ENCODE data around the gene ZNF474. TPM values are rescaled to one million over a fixed set of nuclear protein-coding genes. Genes with fewer than 3 reads are reported as not detected.

Gene ZNF474
- total RNA-seq, 1 donor from 2014 or later = 0.23 TPM

- DNase-seq (ENCODE audit: extremely low read depth, low read depth, low spot score) = no peak
Observed at GRCh38 chr5:122179701-122180100, 50.4 kb downstream of the ZNF474 start.

DNA sequence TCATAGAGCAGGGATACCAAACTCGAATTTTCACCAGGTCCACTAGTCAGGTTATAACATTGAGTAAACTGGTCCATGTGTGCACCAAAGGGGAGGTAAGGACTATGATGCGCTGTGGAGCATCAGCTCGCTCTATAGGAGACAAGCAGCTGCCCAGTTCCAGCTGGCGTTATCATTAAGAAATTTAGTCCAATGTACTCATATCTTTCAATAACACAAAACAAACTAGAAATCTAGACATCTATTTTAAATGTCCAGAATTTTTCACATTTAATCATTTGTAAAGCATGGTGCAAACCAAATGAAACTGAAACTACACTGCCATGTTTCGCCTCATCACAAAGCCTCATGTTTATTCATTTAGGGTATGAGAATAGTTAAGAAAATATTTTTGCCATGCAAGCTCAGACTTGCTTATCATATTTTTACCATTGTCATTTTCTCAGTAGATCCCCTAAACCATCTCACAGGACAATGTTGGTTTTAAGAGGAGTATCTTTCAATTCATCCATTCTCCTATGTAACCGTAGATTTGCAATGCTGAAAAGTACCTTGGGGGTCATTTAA, 50.9 kb downstream of the ZNF474 start:
- DNase-seq (ENCODE audit: extremely low read depth, low read depth, low spot score) = no peak

DNA sequence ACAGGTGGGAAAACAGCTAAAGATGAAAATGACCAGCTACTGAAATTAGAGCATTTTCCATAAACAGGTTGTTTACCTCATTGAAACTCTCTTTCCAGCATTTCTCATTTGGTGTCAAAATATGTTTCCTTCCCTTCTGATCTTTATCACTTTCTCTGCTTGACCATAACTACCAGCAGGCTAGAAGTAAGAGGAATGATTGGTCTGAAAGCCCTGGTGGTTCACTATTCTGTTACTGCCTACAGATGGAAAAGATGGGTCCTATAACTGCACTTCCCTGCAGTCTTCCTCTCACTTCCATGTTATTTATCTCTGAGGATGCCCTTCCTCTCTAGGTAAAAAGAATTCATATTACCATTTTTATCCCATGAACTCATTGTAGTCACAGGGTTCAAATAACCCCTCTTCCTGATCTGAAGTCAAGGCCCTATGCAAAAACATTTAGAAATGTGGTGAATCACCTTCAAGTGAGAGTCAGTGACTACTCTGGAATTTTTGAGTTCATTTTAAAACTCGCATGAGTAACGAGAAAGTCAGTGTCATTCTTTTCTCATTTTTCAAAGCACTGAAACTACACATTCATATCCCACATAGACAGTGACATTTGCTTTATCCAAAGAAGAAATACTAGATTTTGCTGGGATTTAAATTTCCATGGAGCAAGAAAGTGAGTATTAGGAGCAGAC, 51.7 kb downstream of the ZNF474 start:
- no peak for DNase-seq (ENCODE audit: extremely low read depth, low read depth, low spot score)

GRCh38 chr5:122181863-122182262, 52.5 kb downstream of the ZNF474 start:
- DNase-seq (ENCODE audit: extremely low read depth, low read depth, low spot score) = no peak

DNA sequence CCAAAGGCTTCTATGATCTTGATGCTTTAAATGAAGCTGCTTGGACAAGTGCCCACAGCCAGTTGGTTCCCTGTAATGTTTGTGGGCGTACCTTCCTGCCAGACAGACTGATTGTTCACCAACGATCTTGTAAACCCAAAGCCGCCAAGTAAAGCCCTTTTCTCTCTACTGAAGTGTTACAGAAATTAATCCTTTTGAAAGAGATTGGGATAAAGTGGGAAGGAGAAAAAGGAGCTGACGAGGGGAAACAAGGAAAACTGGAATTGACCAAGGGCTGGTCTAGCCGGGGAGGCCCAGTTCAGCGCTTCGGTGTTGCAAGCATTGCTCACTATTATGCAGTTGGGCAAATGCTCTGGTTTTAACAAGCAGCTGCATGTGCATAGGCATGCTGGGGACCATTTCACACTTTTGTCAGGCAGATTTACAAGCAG, 53.2 kb downstream of the ZNF474 start:
- DNase-seq (ENCODE audit: extremely low read depth, low read depth, low spot score) = no peak

GRCh38 chr5:122183098-122183787, 53.9 kb downstream of the ZNF474 start:
- no peak for DNase-seq (ENCODE audit: extremely low read depth, low read depth, low spot score)

- DNase-seq (ENCODE audit: extremely low read depth, low read depth, low spot score) = no peak
Observed at GRCh38 chr5:122183788-122184170, 54.4 kb downstream of the ZNF474 start.

DNA sequence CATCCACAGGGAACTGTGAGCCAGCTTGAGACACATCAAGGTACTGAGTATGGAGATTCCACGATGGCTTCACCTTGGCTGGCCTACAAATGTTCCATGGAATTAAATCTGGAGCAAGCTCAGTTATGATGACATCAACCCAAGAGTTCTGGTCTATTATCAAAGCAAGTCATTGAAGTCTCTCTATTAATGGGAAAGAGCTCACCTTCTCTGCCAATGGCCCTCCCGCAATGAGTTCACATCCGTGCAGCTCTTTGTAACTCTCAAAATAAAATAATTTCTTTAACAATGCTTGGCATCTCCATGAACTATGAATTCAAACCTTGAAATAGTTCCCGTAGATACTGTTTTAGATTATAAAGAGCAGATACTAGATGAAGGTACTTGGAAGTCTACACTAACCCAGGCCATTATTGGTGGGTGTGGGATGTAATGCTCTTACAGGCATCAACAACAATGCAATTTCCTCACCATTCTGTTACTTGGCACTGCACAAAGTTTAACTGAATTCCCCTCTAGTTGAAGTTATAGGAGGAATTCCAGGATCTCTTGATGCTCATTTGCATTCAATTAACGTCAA, 55.4 kb downstream of the ZNF474 start:
- DNase-seq (ENCODE audit: extremely low read depth, low read depth, low spot score) = no peak

DNA sequence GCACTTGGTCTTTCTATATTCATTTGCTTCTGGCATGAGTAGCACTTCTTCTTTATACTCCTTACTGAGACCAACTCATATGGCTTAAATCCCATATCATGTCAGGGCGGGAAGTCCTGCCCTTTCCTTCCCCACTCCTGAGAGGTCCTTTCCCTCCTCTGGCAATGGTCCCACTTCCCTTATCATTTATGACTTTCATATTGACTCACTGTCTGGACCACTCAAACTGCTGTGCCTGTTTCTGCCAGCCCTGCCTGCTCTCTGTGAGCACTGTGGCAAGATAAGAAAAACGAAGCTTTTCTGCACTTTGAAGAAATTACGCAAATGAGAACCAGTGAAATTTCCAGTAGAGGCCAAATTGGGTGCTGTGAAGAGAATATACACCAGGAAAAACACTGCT, 58.1 kb downstream of the ZNF474 start:
- DNase-seq (ENCODE audit: extremely low read depth, low read depth, low spot score) = no peak

GRCh38 chr5:122190156-122190555, 60.8 kb downstream of the ZNF474 start:
- DNase-seq (ENCODE audit: extremely low read depth, low read depth, low spot score) = no peak

- DNase-seq (ENCODE audit: extremely low read depth, low read depth, low spot score) = no peak
Observed at GRCh38 chr5:122192497-122193496, 63.5 kb downstream of the ZNF474 start.

GRCh38 chr5:122195802-122196394, 66.6 kb downstream of the ZNF474 start:
- DNase-seq (ENCODE audit: extremely low read depth, low read depth, low spot score) = no peak

DNA sequence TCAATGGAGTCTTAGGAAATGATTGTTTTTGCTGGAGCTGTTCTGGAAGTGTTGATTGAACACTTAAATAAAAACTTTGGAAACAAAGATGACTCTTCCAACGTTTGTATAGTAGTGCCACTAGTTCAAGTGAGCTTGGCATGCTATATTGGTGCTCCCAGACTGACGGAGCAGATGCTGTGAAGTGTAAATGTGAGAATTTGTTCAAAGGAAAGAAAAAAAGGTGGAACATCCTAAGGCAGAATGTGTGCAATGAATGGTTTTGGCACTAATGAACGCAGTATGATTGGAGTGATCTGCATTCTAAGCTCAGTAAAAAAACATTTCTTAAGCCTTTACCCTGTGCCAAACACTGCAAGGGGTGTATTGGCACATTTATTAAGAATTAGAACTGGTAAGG, 69.8 kb downstream of the ZNF474 start:
- no peak for DNase-seq (ENCODE audit: extremely low read depth, low read depth, low spot score)

GRCh38 chr5:122200450-122200849, 71.1 kb downstream of the ZNF474 start:
- no peak for DNase-seq (ENCODE audit: extremely low read depth, low read depth, low spot score)

DNA sequence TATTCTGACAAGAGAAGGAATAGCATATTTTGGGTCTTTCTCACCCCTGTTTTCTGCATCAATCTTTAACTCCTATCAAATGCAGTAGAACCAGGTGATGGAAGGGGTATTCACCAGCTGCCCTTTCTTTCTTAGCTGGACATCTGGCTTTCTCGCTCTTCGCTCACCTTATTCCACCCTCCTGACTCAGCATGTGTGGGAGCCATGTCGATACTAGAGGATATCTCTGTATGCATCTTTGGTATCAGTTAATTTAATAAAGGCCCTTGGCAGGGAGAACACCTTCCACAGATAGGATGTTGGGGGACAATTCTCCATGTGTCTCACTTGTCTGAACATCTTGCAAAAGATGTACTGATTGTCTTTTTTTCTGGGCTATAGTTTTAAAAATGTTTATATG, 71.5 kb downstream of the ZNF474 start:
- DNase-seq (ENCODE audit: extremely low read depth, low read depth, low spot score) = no peak

DNA sequence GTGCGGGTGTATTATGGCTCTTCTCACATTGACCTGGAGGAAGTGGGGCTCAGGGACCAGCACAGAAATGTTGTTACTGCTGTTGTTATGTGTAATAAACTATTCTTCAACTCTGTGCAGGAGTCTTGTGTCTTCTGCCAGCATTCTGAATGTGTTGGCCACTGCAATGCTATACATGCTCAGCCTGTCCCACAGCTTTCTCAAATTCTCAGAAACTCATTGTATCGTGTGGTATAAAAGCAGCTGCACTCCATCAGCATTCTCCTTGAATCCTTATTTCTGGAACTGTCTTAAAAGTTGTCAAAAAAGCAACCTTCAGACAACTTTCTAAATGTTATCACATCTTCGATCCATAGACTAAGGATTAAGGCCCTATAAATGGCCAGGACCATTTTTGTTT, 72.0 kb downstream of the ZNF474 start:
- DNase-seq (ENCODE audit: extremely low read depth, low read depth, low spot score) = no peak

DNA sequence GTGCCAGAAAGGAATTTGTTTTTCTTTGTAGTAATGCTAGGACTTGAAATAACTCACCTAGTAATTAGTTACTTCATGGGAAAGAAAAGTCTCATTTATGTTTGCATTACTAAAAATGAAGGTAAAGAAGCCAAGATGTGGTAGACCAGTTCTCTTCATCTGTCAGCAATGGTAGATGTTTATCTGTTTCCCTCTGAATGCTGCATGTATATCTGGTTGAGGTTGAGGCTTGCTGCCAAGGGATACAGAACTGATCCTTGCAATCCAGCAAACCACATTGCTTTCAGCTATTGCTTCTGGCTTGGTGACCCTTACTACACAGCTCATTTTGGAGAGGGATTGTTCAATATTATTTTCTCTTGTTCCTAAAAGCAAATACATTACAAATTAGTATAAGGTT, 73.6 kb downstream of the ZNF474 start:
- no peak for DNase-seq (ENCODE audit: extremely low read depth, low read depth, low spot score)

Measured in glomerular endothelial cell (primary cell).